ENCODE data around the gene SMYD3. TPM values are rescaled to one million over a fixed set of nuclear protein-coding genes. Genes with fewer than 3 reads are reported as not detected.

SMYD3 gene
- polyA plus RNA-seq, 12 donors = 7.7 to 11.6 (median 9.9) TPM; not detected in 2

DNA sequence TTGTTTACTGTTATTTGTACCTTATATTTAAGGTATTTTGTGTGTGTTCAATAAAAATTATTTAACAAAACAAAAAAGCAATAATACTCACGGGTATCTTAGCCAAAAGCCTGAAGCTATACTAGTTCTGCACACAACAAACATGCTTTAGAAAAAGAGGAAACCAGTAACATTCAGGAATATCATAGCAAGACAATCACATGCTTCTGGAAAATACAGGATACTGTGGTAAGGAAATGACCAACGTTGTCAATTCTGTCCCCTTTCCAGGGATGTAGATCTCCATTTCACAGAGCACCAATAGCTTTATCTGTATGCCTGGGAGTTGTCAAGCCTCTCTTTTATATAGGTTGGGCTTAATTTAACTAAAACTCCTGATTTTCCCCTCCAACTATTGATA is 288.4 kb downstream of the SMYD3 start:
- no peak for DNase-seq

DNA sequence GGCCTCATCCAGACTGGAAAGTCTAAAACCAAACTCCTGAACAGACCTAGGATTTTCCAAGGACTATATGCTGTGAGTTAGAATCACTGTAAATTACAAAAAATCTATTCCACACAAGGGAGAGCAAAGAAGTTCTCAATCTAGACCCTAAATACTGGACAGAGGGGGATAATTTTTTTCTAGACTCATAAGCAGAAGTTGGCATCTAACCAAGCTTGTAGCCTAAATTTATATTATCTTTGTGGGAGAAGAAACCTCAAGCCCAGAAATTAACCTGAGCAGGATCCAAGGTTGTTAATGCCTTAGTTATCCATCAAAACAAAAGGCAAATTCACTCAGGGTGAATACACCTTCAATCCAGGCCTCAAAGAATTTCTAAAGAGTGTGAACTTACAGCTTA is 290.2 kb downstream of the SMYD3 start:
- no peak for DNase-seq

DNA sequence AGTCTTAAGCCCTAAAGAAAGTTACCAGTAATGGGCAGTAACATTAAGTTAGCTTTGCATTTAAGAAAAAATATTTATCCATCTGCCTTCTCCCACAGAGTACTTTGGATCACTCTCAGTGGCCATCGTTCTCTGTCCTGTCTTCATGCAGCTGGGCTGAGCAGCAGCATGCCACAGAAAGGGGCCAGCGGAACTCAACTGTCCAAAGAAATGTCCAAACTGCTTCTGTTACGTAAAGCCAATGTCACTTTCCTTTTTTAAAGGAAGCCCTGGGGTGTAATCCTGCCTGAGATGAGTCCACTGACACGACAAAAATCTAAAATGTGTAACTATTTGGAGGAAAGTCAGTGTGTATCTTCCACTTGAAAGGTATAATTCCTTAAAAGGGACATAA is 291.6 kb downstream of the SMYD3 start:
- DNase-seq = no peak

DNA sequence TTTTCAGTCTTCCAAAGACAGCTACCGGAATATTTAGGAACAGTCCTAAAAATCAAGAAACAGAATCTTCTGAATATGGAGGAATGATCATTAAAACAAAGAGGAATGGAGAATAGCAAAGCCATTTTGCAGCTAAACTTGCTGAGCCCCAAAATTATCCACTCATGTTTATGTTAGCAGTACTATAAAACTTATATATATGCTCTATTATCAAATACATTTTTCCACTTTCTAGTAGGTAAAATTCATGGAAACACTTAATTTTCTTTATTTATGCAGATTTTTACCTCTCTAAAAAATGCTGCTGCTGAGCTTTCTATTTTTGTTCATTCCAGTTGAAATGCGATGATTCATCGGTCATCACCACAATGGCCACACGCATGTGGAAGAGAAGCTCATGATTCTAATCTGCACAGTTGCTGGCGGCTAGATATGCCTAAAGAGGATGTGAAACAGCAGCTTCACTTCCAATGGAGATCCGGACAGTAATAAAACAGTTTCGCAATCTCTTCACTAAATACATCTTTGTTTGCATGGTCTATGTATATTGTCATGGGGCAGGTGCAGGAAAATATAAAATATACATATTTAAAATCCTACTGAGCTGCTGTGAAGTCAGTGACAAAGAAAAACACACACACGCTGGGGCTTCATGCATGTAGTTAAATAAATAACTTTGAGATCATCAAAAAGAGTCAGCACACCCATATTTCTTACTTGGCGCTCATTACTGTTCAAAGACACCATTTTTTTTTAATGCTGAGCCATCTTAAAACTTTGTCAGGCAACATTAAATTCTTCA is 292.2 kb downstream of the SMYD3 start:
- peak; percentile 17 for DNase-seq

DNA sequence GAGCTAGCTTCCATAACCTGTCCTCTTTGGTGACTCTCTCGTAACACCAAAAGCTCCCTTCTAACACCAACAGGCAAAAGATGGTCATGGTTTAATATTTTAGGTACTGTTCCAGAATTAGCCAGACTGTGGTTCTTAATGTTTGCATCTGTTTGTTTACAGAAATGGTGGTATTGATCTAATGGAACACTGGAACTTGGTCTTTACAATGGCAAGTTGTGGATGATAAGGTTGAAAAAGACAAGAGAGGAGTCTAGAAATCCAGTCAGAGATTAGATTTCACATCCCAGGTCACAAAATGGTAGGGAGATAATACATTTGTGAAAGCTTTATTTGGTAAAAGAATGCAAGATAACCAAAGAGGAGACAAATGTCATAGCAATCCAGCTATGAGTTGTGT is 293.1 kb downstream of the SMYD3 start:
- no peak for DNase-seq

DNA sequence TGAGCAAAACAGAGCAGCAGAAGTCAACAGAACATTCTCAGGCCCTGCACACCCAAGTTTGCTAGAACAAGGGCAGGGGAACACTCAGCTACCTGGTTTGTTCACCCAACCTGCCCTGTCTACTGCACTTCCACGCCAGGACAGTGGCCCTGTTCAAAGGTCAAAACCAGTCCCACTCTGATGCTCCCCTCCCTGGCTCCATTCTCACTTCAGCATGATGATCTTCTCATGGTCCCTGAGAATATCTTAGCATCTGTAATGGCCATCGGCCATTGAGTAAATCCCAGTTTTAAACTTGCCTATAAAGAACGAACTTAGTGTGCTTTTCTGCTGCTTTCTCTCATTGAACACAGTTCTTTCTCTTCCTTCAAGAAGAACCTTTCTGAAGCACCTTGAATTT is 293.6 kb downstream of the SMYD3 start:
- DNase-seq = no peak

DNA sequence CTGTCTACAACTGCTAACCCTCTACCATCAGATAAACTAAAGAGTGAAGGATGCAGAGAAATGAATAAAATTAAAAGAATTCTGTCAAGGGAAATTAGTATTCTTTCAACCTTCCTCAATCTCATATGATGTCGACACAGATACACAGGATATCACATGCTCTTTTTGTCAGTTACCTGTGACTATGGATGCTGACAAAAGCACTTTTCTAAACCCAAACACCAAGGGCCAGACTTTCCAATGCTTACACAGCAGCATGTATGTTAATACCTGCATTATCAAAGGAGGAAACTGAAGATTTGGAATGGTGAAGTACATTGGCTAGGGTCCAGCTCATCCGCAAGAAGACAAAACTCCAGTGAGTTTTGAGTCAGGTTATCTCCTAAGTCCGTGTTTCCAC is 294.0 kb downstream of the SMYD3 start:
- no peak for DNase-seq

DNA sequence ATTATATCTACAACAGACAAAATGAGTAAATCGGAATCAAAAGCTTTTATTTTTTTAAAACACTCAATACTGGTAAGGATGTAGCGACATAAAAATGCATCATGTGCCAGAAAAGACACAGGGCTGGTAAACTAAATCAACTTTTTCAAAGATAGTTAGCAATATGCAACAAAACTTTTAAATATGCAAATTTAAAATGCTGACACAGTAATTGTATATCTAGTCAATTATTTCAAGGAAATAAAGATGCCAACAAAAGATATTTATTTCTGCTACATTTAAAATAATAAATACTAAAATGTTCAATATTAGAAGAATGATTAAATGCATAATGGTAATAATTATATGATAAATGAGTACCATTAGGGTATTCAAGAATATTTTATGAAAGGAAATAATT is 295.1 kb downstream of the SMYD3 start:
- no peak for DNase-seq

DNA sequence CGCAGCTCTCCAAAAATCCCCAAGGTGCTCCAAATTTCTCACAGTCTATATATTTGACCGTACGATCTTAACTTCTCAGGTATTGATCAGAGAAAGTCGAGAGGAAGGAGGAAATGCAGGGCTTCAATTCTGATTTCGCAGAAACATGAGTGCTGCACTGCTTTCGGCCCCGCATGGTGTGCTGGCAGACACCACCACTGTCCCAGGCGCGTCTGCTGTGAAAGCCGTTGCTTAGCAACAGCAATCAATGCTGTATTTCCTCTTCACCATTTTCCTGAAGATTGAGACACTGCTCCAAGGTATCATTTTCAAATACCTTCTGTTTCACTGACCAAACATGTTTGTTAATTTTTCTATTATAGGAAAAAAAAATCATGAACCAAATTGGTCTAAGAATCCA is 296.3 kb downstream of the SMYD3 start:
- DNase-seq = no peak

DNA sequence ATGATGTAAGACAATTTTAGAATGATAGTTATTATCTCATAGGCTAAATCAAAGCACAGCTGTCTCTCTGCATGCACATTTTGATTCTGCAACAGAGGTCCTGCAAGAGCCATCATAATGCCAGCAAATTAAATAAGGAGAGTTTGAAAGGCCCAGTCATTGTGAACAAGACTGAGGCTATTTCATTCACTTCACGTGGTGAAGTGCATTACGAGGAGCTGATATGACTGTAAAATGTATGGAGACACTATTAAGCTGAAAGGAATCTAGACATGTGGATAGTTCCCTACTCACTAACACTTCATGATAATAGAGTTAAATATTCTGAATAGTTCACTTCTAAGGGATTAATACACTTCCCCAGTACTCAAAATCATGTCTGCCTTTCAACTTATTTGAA is 299.0 kb downstream of the SMYD3 start:
- no peak for DNase-seq

DNA sequence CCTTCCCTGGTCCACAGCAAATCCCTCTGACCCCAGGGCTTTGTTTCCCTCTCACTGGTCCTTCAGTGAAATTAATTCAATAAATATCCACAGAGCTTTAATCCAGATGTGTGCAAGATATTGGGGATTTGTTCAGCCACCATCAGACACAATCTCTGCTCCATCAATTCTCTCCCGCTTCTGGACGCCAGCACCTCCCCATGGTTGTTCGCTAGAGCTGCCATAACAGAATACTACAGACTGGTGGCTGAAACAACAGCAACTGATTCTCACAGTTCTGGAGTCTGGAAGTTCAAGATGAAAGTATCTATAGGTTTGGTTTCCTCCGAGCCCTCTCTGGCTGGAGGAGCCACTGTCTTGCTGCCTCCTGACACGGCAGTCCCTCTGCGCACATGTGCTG is 303.9 kb downstream of the SMYD3 start:
- DNase-seq = no peak

DNA sequence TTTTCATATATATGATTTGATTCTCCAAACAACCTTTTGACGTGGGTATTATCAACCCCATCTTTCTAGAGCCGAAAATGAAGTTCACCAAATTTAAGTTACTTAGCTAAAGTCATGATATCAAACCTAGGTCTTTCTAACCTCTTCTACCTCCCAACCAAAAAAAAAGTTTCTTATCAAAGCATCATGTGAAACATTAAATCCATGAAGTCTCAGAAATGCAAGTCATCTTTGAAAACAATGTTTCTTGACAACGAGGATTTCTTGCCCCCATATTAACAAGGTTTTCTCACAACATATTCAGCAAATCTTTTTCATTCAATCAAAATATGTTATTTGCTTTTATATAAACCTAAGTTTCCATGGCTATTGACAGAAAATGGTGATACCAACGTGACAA is 306.3 kb downstream of the SMYD3 start:
- no peak for DNase-seq

DNA sequence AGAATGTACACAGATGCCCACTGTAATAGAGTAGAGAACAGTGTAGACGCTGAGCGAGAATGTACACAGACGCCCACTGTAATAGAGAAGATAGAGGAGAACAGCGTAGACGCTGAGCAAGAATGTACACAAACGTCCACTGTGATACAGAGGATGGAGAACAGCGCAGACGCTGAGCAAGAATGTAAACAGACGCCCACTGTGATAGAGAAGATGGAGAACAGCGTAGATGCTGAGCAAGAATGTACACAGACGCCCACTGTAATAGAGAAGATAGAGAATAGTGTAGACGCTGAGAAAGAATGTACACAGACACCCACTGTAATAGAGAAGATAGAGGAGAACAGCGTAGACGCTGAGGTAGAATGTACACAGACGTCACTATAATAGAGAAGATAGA is 306.9 kb downstream of the SMYD3 start:
- no peak for DNase-seq

DNA sequence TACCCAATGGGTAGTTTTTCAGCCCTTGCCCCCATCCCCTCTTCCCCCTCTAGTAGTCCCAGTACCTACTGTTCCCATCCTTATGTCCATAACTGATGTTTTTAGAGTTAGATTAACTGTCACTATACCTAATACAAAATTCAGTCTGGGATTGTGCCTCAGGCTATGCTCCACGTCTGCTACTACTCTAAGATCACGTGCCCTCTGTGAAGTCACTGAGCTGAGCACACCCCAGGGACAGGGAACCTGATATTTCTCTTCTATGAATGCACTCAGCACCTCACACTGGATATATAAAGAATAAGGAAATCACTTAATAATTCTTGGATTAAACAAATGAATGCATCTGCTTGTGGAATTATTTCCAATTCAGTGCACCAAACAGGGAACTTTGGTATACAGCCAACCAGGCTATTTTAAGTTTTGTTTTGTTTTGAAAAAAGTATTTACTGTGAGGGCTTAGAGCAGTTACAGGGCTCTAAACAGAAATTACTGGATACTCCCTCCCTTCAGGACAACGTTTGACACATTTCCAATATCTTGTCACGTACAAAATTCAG is 307.9 kb downstream of the SMYD3 start:
- DNase-seq = peak; percentile 31

DNA sequence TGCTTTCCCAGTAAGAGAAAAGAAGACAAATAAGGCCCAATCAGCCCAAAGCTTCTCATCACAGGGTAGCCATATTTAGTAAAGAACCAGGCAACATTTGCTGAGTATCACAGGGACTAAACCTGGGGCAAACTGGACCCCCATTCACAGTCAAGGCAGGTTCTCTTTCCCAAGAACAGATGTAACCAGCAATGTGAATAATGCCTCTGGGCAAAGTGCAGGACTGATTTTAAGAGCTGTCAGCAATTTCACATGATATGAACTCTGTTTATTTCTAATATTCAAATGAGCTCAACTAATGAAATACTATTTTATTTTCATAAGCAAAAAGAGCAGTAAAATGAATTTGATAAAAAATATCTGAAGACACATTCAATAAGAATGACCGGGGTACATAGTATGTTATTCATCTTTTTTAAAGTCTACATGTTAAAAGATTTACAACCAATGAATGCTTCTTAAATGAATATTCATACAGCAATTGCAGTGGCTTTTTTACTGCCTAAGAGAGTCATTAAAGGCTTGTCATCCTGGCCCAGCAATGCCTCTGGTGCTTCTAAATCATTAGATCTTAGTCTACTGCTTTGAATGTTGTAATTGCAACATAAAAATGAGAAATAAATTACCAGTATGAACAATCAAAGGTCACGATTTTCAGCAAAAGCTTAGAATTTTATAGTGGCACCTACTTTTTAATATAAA is 308.8 kb downstream of the SMYD3 start:
- DNase-seq = no peak

DNA sequence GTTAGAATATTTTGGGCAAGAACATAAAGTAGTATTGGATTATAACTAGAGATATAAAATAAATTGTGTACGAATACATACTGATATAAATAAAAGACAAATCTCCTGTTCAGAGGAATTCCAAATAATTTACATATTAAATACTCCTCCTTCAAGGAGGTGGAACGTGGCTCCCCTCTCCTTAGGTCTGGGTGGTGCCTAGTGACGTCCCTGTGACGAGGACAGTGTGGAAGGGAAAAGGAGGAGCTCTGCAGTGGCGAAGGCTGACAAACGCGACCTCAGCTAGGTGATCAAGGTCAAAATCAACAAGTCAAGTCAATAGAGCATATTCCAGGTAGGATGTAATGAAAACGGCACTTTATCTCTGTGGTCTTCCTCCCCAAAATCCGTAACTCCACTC is 310.0 kb downstream of the SMYD3 start:
- DNase-seq = no peak

DNA sequence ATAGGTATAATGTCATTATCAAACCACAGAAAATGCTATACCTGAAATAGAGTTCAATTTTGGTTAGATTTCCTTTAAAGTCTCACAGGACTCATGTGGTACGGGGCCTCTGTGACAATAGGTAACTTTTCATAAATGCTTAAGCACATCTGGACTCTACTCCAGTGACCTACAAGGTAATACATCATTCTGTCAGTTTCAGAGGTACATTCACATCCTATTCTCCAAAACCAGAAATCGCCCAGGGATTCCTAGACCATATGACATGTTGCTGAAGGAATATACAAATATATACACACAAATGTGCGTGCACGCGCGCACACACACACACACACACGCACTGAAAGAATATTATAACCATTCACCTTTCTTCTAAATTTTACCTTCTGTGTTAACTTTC is 311.8 kb downstream of the SMYD3 start:
- no peak for DNase-seq

DNA sequence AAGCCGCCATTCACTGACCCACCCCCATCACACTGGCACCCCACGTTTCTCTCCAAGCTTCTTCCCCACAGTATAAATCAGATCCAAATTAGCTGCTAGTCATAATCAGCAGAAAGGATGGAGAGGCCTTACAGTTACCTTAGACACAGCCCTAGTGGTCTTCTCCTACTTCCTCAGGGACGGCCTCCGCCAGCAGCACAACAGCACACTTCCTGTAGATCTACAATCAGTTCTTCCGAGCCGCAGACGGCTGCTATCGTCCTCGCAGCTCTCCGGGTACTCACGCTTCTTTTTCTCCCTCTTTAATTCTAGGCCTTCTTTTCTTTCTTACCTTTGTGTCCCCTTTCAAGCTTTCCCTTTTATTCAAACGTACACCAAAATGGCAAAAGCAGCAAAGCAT is 313.5 kb downstream of the SMYD3 start:
- DNase-seq = no peak

DNA sequence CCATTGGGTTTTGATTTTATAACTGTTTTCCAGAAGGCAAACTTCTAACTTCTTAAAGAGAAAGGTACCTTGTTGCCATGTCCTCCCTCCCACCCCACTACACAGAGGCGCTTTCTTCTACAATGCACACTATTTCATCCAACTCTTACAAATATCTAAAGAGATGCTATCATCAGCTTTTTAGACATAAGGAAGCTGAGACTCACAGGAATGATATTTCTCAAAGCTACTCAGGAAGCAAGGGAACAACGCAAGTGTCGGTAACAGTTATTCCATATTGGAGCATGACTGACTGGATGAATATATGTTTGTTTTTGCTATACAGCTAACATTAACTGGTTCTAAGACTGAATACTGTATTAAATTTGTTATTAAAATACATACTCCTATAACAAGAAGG is 318.0 kb downstream of the SMYD3 start:
- DNase-seq = no peak

DNA sequence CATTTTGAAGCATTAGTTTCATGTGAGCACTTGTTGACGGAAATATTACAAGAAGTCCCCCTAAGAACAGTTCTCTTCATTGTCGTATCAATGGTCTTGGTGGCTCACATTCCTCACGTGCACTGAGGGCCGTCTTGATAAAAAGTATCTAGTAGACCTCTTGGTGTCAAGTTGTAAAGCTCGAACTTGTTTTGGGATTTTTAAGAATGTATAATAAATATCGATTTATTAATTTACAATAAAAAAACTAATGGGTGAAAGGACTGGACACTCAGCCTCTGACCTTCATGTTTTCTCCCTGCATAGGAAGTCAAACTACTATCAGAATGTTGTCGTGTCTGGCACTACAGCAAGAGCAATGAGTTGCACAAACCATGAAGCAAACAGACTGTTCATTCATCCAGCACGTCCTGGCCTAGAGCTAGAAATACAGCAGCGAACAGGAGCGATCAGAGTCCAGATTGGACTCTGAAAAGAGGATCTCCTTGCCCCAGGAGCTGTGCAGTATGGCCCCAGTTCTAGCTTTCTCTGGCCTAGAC is 319.2 kb downstream of the SMYD3 start:
- DNase-seq = no peak

DNA sequence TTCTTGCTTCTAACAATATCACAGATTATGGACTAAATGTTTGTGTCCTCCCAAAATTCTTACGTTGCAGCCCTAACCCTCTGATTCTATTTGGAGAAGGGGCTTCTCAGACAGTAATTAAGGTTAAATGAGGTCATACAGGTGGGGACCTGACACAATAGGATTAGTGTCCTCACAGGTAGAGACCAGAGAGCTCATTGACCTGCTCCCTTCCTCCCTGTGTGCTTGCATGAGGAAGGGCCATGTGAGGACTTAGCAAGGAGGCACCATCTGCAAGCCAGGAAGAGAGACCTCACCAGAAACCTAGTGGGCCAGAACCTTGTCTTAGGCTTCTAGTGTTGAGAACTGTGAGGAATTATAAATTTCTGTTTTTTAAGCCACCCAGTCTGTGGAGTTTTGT is 322.6 kb downstream of the SMYD3 start:
- no peak for DNase-seq

DNA sequence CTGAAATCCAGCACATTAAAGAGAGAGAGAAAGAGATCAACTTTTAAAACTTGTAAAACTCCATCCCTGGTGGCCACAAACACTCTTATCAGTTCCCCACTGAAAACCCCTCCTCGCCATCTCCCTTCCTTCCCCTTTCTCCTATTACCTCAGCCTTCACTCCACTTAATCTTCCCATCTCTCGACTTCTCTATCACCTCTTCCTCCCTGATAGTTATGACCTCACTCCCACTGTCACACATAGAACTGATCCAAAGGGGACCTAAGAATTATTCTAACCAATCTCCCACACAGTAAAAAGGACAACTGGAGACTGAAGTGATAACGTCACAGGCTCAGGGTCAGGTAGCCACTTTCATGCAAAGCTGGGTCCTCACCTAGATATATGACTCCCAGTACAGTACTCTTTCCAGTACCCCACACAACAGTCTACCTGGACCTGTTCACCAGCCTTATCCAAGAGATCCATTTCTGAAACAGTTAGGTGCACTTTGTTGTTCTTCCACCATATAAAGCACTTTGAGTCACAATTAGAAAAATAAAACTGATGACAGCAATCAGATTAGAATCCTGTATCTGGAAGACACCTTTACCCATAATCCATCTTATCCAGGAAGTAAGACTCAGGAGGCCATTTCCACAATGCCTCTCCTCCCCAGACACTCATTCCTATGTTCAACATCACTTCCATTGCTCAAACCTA is 324.8 kb downstream of the SMYD3 start:
- DNase-seq = no peak
